DMS53 (cell line): ENCODE results near the gene CYRIA.

Experiments
- DNase-seq: peaks from one replicate; lab custom pipeline; 2025; lab: John Stamatoyannopoulos, UW

Gene CYRIA

DNA sequence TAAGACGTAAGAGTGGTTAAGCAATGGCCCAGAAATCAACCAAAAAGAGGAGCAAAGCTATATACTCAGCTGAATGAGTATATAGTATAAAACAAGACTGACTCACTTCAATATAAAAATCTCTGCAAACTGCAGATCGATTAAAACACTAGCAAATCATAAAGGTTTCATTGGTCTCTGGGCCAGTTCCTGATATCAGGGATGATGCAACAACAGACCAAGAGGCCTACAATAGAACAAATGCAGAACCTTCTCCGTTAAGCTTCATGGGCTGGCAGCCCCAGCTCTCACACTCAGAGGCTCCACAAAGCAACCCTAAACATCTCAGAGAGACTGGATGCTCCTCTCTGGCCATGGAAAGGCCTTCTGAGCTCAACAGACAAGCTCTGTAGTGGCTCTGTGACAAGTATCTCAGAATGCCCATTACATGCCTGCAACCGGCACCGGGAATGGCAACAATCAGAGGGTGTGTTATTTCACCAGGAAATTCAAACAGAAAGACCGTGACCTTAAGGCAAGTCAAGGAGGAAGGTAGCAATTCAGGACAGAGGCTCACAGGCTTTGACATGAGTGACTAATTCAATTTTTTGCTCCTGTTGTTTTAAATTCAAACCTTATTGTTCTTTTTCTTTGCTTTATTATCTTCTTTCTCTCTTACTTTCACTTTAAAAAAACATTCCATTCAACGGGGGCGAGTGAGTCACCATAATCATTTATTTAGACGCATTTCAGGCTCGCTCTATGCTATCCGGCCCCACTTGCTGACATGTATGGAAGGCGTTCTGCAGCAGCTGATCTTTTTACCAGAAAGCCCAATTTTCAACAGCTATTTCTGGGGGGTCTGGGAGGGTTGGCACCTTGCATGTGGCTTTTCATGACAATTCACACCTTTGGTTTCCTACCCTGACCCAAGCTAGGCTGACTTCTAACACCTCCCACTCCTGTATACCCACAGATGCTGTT, 15.1 kb downstream of the CYRIA start:
- DNase-seq: no peak

DNA sequence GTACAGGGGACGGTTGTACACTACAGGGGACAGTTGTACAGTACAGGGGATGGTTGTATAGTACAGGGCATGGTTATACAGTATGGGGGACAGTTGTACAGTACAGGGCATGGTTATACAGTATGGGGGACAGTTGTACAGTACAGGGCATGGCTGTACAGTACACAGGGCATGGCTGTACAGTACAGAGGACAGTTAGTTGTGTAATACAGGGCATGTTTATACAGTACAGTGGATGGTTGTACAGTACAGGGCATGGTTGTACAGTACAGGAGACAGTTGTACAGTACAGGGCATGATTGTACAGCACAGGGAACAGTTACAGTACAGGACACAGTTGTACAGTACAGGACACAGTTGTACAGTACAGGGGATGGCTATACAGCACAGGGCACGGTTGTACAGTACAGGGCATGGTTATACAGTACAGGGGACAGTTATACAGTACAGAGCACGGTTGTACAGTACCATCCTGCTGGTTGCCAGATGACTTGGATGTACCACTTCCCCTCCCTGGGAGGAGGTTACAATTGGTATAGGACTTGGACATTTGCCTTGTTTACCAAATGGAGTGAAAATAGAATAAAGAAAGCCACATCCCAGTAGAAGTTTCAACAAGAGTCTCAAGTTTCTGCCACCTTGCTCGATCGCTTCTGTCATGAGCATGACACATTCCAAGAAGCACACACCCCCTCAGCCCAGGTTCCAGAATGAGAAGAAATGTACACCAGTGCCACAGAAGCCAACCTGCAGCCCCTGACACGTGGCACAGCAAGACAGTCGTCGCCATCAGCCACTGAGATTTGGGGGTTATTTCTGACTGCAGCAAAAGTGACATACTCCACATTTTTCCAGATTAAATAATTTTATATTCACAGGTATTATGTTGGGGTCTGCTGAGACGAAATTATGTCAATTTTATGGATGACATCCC, 16.0 kb downstream of the CYRIA start:
- no peak for DNase-seq

DNA sequence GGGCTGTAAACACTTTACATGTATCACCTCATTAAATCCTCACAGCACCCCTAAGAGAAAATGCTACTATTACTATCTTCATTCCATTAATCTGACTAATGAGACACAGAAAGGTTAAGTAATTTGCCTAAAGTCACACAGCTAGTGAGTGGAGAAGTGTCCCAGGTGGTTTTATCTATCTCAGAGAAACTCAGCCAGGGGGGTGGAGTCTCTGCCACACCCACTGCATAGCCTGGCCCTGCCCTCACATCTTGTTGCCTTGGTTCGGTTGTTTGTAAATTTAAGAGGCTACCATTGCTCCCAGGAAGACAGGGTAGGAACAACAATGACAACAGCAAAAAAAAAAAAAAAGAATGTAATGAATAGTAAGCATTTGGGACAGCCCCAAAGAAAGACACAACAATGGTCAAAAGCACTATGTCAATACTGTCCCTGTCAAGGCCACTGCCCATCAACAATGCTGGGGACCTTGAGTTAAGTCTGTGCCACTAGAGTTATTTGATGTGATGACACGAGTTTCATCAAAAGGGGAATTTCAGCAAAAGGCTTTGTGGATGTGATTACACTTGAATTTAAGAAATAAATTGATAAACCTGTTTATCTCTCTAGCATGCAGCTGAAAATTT, 17.5 kb downstream of the CYRIA start:
- DNase-seq: no peak

DNA sequence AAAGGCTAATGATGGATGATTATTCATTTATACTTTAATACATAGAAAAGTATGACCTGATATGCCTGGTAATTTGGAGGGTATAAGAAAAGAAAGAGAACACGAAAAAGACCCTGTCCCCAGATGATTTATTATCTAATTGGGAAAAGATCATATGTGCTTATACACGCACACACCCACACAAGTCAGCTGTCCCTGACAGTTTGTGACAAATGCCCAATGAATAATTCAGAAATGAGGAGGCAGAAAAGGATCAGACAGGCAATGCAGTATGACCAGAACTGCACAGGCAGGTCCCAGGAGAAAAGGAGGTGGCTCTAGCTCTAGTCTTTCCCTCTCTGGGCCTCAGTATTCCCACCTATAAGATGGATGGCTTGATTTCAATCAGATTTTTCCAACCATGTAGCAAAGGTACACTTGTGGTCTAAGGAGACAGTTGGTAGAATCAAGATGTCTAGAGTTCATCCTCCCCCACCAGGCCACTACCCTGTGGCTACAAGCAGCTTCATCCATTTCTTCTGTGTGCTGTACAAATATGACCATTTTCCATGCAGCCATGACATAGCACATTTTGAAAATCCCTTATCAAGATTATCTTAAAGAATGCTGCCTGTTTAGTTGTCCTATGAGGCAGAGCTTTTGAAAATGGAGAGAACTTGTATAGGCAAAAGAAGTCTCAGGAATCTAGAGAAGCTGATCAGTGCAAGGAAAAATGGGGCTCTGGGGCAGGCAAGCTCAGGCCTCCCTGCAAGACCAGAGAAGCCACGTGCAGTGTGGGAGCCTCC, 19.7 kb downstream of the CYRIA start:
- no peak for DNase-seq

DNA sequence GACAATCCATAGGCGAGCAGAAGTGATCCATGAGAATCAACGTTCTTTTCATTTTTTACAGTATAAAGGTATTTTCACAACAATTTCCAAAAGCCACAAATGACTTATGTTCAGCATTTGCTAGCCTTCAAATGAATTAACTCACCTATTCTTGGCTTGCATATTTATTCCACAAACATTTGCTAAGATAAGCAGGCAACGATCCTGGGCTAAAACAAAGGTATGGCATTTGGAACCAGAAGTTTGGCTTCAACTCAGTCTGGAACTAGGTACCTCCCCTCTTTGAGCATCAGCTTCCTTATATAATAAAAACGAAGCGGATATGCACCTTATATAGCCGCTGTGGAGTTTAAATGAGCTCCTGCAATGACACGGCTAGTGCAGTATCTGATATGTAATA, 20.5 kb downstream of the CYRIA start:
- DNase-seq: no peak

DNA sequence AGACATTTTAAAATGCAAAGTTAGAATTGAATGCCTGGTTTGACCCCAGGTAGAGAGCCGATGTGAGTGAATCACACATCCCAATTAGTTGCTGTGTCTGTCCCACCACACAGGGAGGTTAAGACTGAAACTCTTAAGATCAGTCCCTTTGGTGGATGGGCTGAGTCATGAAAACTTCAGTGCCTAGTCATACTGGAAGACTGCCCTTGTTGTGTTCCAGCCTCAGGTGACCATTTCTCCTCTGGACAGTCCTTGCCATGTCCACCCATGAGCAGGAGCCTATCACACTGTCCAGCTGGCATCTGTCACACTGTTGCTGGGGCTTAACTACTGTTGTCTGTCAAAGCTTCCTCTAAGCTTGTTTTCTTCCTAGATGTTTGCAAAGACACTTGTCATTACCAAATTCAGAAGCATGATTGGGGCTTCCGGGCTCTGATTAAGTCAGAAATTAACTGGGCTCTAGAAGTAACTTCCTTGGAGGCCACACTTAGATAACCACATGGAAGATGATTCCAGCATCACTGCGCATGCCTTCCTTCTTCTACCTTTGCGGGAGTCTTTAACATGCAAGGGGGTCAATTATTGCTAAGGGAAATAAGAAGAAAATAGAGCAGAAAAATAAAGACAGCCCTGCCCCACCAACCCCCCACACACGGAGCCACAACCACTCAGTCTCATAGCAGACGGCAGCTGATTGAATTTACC, 21.3 kb downstream of the CYRIA start:
- DNase-seq: no peak

DNA sequence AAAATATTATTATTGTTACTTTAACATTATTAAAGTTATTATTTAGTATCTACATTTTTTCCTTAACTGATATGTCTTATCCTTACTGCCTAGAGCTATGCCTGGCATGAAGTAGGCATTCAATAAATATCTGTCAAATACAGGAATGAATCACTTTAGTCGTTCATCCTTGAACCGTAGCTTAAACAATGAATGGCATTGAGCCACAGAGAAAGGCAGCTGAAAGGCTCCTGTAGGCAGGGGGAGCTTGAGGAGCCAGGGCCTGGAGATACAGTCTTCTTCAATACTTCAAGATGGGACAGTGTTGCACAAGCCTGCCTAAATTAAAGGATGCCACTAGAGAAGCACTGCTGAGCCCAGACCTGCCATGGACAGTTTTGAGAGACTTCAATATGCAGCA, 22.5 kb downstream of the CYRIA start:
- no peak for DNase-seq

DNA sequence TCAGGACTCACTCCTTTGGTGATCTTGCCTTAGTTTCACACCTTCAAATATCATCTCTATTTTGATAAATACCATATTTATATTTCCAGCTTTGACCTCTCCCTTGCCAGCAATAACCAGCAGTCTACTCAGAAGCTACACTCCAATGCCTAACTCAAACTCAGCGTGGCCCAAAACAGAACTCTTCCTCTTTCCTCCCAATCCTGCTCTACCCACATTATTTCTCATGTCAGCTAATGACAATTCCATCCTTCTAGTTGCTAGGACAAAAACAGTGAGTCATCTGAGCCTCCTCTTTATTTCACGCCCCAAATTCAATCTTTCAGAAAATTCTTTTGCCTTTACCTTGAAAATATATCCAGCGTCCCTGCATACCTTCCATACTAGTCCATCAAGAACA, 23.5 kb downstream of the CYRIA start:
- no peak for DNase-seq

DNA sequence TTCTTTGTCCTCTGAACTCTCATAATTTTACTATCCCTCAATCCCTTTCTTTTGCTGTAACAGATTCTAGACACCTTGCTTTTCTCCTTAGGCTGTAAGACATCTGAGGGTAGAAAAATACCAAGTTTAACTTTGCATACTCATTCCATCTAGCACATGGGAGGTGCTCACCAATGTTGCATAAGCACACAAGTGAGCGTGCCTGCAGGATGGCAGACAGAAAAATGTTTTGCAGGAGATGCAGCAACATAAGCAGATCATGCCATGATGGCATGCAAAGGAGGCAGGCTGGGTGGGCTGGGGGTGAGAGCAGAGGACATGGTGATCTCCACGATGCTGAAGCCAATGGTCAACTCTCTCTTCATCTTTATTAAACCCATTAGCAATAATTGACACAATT, 24.1 kb downstream of the CYRIA start:
- DNase-seq: no peak

DNA sequence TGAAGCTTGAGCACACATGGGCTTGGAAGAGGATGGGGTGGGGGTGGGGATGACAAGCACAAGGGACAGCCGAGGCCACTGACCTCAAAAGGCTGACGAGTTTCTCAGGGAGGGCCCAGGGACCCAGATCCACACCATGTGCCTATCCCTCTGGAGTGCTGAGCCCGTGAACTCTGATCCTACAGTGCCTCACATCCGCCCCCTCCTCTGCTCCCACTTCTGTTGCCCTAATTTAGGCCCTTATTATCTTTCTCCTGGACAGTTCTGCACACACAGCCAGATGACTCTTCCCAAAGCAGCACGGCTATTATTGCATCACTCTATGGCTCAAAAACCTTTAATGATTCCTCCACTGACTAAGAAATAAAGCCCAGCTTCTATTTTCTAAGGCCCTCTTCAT, 24.8 kb downstream of the CYRIA start:
- DNase-seq: no peak

DNA sequence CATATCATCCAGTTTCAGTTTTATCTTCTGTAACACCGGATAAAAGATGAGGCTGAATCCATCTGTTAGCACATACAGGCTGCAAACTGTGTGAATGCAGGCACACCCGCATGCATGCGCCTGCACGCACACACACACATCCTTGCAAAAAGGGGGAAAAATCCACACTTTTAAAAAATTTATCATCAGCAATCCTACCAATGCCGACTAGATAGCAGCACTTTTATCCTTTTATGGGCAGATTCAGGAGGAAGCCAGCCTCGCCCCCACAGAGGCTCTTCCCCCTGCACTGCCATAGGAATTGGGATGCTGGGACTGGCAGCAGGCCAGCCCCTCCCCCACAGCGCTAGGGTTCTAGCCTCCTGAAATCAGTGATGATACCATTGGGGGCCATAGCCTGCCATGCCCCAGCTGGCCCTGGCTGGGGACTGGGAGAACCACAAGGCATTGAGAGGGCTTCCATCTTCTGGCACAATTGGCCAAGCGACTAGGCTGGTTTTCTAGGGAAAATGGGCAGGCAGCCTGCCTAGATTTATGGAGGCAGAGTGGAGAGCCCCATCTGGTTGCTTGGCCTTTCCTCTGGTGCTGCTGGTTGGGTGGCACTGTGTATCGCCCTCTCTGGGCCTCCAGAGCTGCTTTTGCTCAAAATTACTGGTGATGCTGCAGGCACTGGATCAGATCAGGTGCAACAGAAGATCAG, 25.5 kb downstream of the CYRIA start:
- no peak for DNase-seq

DNA sequence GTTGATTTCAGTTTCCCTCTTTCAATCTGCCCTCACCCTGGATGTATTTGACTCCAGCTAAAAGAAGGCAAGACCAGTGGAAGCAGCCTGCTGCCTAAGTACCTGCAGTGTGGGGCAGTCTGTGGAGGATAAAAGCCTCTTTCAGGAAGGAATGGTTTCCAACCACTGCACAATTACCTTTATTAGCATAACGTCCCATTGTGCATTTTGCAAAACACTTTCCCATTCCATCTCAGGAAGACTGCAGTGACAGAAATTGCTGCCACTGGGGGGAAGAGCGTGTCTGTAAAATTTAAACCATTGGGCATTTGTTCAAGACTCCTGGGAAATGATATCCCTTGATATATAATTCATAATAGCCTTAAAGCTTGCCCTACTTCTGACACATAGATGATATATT, 26.2 kb downstream of the CYRIA start:
- DNase-seq: no peak

DNA sequence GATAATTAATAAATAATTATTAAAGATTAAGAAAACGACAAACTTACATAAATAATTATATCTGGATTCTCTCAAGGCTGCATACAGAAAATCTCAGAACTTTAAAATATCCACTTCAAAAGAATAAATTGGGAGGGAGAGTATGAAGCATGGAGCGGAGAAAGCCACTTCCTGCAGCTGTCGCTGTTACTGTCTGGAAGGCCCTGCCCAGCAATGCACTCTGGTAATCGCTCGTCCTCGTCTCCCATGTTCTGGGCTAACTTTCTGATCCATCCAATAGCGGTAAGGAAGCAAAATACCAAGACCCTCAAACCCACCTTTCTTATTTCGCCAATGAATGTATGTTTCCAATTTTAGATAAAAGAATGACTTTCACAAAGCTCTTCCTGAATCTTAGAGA, 26.7 kb downstream of the CYRIA start:
- DNase-seq: no peak

DNA sequence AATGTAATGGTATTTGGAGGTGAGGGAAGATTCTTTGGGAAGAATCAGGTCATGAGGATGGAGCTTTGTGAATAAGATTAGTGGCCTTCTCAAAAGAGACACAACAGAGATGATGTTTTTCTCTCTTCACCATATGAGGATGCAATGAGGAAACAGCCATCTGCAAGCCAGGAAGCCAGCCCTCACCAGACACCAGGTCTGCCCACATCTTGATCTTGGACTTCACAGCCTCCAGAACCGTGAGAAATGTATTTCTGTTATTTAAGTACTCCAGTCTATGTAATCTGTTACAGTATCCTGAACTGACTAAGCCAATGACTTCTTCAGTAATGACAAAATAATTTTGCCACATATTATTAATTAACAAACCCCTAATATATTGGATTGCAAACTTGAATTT, 28.3 kb downstream of the CYRIA start:
- no peak for DNase-seq

DNA sequence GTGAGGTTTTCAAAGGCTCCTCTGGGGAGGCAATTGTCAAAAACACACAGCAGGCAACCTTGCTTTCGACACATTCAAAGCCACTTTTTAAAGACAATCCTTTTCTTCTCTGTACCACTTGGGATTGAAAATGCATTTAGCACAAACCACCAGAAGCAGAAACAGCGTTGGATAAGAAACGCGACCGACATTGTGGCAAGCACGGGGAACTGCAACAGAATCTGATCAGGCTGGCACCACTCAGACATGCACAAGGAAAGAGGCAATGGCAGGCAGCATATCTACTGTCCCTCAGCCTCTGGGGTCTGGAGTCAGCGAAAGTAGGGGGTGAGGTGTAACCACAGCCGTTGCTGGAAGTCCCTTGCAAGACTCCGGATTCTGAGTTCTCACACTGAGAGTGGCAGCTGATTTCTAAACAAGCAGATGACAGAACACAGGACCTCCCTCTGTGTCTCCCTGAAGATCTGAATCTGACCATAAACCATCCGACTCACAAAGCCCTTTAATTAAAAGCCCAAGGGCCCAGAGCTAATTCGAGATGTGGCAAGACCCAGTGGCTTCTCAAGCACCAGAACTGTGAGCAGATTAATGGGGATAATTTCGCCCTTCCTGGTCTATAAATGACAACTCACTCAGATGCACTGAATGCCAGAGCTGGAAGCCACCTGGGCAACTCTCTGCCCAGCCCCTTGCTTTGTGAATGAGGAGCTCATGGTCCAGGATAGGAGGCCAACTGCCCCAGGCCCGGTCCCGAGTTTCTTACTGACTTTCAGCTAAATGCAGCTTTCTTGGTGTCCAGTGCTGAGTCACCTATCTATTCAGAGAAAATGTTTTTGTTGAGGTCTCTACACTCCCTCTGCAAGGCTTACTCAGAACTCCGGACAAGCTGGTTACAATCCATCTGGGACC, 29.6 kb downstream of the CYRIA start:
- DNase-seq: no peak

DNA sequence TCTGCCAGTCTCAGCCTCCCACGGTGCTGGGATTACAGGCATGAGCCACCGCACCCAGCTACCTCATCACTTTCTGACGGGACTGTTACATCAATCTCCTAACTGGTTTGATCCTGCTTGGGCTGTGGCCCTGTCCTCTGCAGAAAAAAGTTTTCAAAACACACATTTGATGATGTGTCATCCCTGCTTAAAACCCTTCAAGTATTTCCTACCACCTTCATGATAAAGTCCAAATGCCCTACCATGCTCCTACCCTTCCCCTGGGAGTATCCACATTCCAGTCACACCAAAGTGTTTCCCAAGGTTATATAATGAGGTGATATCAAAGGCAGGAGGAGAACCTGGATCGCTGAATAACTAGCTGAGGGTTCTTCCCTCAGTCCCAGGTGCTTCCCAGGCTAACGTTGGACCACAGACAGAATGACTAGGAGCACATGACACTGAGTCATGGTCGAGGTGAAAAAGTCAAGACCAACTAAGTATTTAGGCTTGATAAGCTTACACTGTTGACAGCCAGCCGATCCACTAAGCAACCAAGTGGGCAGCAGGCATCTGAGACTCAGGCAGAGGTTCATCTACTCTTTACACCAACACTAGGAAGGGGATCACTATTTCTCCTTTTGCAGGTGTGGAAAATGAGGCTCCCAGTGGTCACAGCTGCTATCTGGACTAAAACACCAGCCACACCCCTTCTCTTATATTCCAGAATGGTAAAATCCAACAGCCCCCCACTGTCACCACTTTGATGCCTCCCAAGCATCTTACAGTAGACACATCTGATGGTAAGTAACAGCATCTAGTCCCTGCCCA, 31.8 kb downstream of the CYRIA start:
- DNase-seq: peak; percentile 16

DNA sequence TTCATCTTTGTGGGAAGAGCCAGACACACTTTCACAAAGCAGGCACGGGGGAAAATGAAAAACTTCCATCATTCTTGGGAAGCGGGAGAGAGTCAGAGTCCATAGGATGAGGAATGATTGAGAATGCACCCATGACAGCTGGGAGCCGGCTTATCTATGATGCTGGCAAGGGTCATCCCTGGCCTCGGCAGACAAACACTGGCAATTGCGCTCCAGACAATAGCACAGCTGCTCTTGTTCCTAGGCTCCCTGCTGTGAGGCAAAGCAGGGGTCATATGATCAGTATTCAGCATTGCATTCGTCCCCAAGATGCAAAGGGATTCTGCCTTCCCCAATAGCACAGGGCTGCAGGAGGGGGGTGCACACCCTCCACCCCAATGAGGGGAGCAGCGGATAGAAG, 33.0 kb downstream of the CYRIA start:
- DNase-seq: peak; percentile 80

DNA sequence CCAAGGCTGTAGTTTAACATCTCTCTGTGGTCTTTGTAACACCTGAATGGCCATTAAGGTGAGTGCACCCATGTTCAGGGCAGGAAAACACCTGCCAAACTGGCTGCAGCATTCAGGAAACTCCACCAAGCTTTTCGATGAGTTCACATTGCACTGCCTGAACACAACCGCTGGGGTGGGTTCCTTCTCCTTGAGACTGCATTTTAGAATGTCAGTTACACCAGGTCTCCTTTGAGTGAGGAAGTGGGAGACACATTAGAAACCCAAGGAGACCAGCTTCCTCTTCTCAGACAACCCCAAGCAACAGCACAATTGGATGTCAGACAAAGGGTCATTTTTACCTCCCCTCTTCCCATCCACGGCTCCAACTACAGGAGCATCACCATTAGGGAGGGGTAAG, 35.2 kb downstream of the CYRIA start:
- no peak for DNase-seq
